ENCODE measurements around the gene GMFB. TPM values are rescaled to one million over a fixed set of nuclear protein-coding genes. Genes with fewer than 3 reads are reported as not detected.
A peak's percentile ranks its signal among the peaks of the same experiment; 100 is the strongest.
"Not testable (repeated sequence)": the region's sequence is repeated elsewhere in the genome, so short reads cannot be mapped to it uniquely, and the experiment has no call there.

Gene GMFB
- total RNA-seq, 1 experiment from 2014 or later: 53.3 TPM

DNA sequence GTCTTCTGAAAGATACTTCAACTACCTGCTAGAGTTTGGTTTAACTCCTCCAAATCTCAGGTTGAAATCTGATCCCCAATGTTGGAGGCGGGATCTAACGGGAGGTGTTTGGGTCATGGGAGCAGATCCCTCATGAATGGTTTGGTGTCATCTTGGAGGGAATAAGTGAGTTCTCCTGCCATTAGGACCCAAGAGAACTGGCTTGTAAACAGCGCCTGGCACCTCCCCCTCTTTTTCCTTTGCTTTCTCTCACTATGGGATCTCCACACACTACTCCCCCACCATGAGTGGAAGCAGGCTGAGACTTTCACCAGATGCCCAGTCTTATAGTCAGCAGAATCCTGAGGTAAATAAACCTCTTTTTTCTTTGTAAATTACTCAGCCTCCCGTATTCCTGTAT lies 50.1 kb downstream of the GMFB start:
- Mint-ChIP-seq H3K4me3 (ENCODE audit: unreplicated experiment) (peak overlapping the region; percentile 88), H3K4me1 (ENCODE audit: insufficient read depth, unreplicated experiment) (peaks cover 45% of the 10 kb centered on the region), H3K9me3 (ENCODE audit: unreplicated experiment) (no peaks in the 10 kb centered on the region), H3K27me3 (ENCODE audit: insufficient read depth, unreplicated experiment) (no peaks in the 10 kb centered on the region), H3K36me3 (ENCODE audit: insufficient read depth, unreplicated experiment) (peaks cover 29% of the 10 kb centered on the region), H3K27ac (ENCODE audit: low read depth, unreplicated experiment) (no peak overlapping the region)
- BruUV-seq (replicated peaks): no TSS peak
- peak; percentile 34 for DNase-seq (ENCODE audit: unreplicated experiment)
- intact Hi-C loops (cut with micrococcal nuclease): no loop called here
- ChIA-PET CTCF (interaction anchor here (0.6 kb wide), 1 partner anchor 386 kb away, joined by 5 read pairs; no protein-coding TSS in a partner anchor), POLR2A (interaction anchor here (0.7 to 6.0 kb wide), 9 partner anchors 9 to 125 kb away, joined by 3 to 58 read pairs (median 4); partner anchors contain the start of genes CDKN3, CGRRF1 and GMFB)
- TF ChIP-seq, protein P1, sequence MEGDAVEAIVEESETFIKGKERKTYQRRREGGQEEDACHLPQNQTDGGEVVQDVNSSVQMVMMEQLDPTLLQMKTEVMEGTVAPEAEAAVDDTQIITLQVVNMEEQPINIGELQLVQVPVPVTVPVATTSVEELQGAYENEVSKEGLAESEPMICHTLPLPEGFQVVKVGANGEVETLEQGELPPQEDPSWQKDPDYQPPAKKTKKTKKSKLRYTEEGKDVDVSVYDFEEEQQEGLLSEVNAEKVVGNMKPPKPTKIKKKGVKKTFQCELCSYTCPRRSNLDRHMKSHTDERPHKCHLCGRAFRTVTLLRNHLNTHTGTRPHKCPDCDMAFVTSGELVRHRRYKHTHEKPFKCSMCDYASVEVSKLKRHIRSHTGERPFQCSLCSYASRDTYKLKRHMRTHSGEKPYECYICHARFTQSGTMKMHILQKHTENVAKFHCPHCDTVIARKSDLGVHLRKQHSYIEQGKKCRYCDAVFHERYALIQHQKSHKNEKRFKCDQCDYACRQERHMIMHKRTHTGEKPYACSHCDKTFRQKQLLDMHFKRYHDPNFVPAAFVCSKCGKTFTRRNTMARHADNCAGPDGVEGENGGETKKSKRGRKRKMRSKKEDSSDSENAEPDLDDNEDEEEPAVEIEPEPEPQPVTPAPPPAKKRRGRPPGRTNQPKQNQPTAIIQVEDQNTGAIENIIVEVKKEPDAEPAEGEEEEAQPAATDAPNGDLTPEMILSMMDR (IDR thresholded peaks at IDR 0.05; ENCODE audit: unreplicated experiment): no peak

DNA sequence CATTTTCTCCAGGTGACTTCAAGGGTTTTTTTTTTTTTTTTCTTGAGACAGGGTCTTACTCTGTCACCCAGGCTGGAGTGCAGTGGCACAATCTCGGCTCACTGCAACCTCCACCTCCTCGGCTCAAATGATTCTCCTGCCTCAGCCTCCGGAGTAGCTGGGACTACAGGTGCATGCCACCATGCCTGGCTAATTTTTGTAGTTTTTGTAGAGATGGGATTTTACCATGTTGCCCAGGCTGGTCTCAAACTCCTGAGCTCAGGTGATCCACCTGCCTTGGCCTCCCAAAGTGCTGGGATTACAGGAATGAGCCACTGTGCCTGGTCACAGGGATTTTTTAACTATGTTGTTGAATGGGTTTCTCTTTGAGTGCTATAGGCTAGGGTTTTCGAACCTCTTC lies 50.8 kb downstream of the GMFB start:
- H3K27ac Mint-ChIP-seq (ENCODE audit: low read depth, unreplicated experiment); BruUV-seq (replicated peaks); H3K9me3 Mint-ChIP-seq (ENCODE audit: unreplicated experiment); DNase-seq (ENCODE audit: unreplicated experiment); H3K4me3 Mint-ChIP-seq (ENCODE audit: unreplicated experiment); intact Hi-C loops (cut with micrococcal nuclease); H3K27me3 Mint-ChIP-seq (ENCODE audit: insufficient read depth, unreplicated experiment): not testable (repeated sequence)
- H3K36me3 Mint-ChIP-seq (ENCODE audit: insufficient read depth, unreplicated experiment): peaks cover 36% of the 10 kb centered on the region
- peaks cover 48% of the 10 kb centered on the region for H3K4me1 Mint-ChIP-seq (ENCODE audit: insufficient read depth, unreplicated experiment)
- ChIA-PET CTCF (interaction anchor here (0.6 to 0.7 kb wide), 5 partner anchors 41 to 1484 kb away, joined by 3 read pairs; partner anchors contain the start of gene CDKN3), POLR2A (interaction anchor here (0.6 to 6.0 kb wide), 11 partner anchors 8 to 936 kb away, joined by 3 to 58 read pairs (median 4); partner anchors contain the start of genes CDKN3, CGRRF1 and GMFB)

DNA sequence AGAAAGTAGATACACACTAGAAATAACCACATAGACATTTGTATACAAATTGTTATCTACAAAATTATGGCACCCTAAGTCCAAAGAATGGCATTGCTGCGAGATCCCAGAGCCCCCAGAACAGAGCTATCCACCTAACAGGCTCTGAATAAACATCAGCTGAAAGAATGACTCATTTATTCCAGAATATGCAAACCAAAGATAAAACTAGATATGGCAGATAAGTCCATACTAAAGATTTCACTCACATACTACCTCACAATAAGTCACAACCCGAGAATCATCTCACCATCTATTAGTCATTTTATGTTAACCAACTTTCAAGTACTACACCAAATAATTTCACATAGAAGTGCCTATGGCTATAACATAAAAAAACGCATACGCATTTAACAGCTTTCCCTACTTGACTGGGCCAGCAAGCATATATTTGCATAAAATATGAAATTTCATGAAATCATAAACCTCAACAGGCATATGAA lies 53.2 kb downstream of the GMFB start:
- Mint-ChIP-seq H3K9me3 (ENCODE audit: unreplicated experiment) (no peaks in the 10 kb centered on the region), H3K4me1 (ENCODE audit: insufficient read depth, unreplicated experiment) (peaks cover 43% of the 10 kb centered on the region), H3K36me3 (ENCODE audit: insufficient read depth, unreplicated experiment) (peaks cover 59% of the 10 kb centered on the region), H3K4me3 (ENCODE audit: unreplicated experiment) (peak overlapping the region; percentile 54), H3K27me3 (ENCODE audit: insufficient read depth, unreplicated experiment) (no peaks in the 10 kb centered on the region), H3K27ac (ENCODE audit: low read depth, unreplicated experiment) (peak overlapping the region; percentile 85)
- ChIA-PET CTCF (interaction anchor here (0.6 to 1.3 kb wide), 2 partner anchors 53 to 190 kb away, joined by 3 to 4 read pairs; no protein-coding TSS in a partner anchor), POLR2A (interaction anchor here (0.6 to 2.6 kb wide), 11 partner anchors 8 to 997 kb away, joined by 3 to 21 read pairs (median 4); partner anchors contain the start of gene GMFB)
- intact Hi-C loops (cut with micrococcal nuclease): no loop called here
- no TSS peak for BruUV-seq (replicated peaks)
- peak; percentile 30 for DNase-seq (ENCODE audit: unreplicated experiment)
- TF ChIP-seq, protein P1 (IDR thresholded peaks at IDR 0.05; ENCODE audit: unreplicated experiment): no peak

- DNase-seq (ENCODE audit: unreplicated experiment): no peak
- Mint-ChIP-seq H3K4me3 (ENCODE audit: unreplicated experiment) (no peak overlapping the region), H3K27ac (ENCODE audit: low read depth, unreplicated experiment) (peak overlapping the region; percentile 55), H3K4me1 (ENCODE audit: insufficient read depth, unreplicated experiment) (peaks cover 5% of the 10 kb centered on the region), H3K27me3 (ENCODE audit: insufficient read depth, unreplicated experiment) (no peaks in the 10 kb centered on the region), H3K9me3 (ENCODE audit: unreplicated experiment) (no peaks in the 10 kb centered on the region), H3K36me3 (ENCODE audit: insufficient read depth, unreplicated experiment) (peaks cover 71% of the 10 kb centered on the region)
- POLR2A ChIA-PET: interaction anchor here (0.7 to 1.6 kb wide), 3 partner anchors 10 to 60 kb away, joined by 3 to 6 read pairs (median 3); partner anchors contain the start of gene GMFB
- intact Hi-C loops (cut with micrococcal nuclease): no loop called here
- CTCF ChIA-PET: interaction anchor here (0.6 to 0.9 kb wide), 2 partner anchors 8 to 24 kb away, joined by 3 to 6 read pairs; no protein-coding TSS in a partner anchor
- TF ChIP-seq, protein P1 (IDR thresholded peaks at IDR 0.05; ENCODE audit: unreplicated experiment): no peak
- no TSS peak for BruUV-seq (replicated peaks)
These were observed 60.3 kb downstream of the GMFB start for GRCh38 chr14:54428527-54428926.
